WTC11 (cell line): Measurements from ENCODE around the gene GRK2. TPM values are rescaled to one million over a fixed set of nuclear protein-coding genes. Genes with fewer than 3 reads are reported as not detected.

ENCODE experiments used
- ATAC-seq: fragments of 200-7000 bp; cut with Tn5 transposase; 2 replicates; pipeline ENCODE4 v1.10.0; 2021; ENCODE audit warnings: mild to moderate bottlenecking, moderate library complexity
- CTCF ChIA-PET: fragments of 300-600 bp; sonication (Branson Sonifier 250); formaldehyde crosslinking; loops from one replicate; lab custom pipeline; 2021; ENCODE audit warnings: antibody characterized with exemption; lab: Charles Lee
- POLR2A ChIA-PET: fragments of 350-600 bp; sonication (Branson Sonifier 250); formaldehyde crosslinking; loops from one replicate; lab custom pipeline; 2021; ENCODE audit warnings: antibody characterized with exemption; lab: Charles Lee
- DNase-seq: peaks from one replicate; pipeline ENCODE4 v3.0.0; 2021; ENCODE audit warnings: low spot score
- H3K27ac Mint-ChIP-seq: 2 replicates; pipeline ENCODE4 v1.8.0; 2021; ENCODE audit warnings: mixed read lengths
- H3K27me3 Mint-ChIP-seq: 2 replicates; pipeline ENCODE4 v1.8.0; 2021; ENCODE audit warnings: low read depth, mild to moderate bottlenecking, moderate library complexity, mixed read lengths
- H3K36me3 Mint-ChIP-seq: 2 replicates; pipeline ENCODE4 v1.8.0; 2021; ENCODE audit warnings: mixed read lengths
- H3K4me1 Mint-ChIP-seq: 2 replicates; pipeline ENCODE4 v1.8.0; 2022; ENCODE audit warnings: mixed read lengths
- H3K4me3 Mint-ChIP-seq: 2 replicates; pipeline ENCODE4 v1.8.0; 2021; ENCODE audit warnings: mild to moderate bottlenecking, moderate library complexity, mixed read lengths
- H3K9me3 Mint-ChIP-seq: 2 replicates; pipeline ENCODE4 v1.8.0; 2021; ENCODE audit warnings: mixed read lengths
- ATF3 ChIP-seq: sonication (generic); formaldehyde crosslinking; conservative IDR thresholded peaks from 2 replicates; pipeline ENCODE4 v1.8.1; 2022; ENCODE audit warnings: mild to moderate bottlenecking, missing genetic modification reagents
- E2F1 ChIP-seq: sonication (generic); formaldehyde crosslinking; IDR thresholded peaks from 2 replicates; pipeline ENCODE4 v1.8.0; 2022; ENCODE audit warnings: mild to moderate bottlenecking, missing genetic modification reagents
- ELF4 ChIP-seq: sonication (generic); formaldehyde crosslinking; IDR thresholded peaks from 2 replicates; pipeline ENCODE4 v1.8.1; 2022; ENCODE audit warnings: low read depth, mild to moderate bottlenecking, moderate library complexity, missing genetic modification reagents
- FOXP1 ChIP-seq: sonication (generic); formaldehyde crosslinking; IDR thresholded peaks from 2 replicates; pipeline ENCODE4 v1.8.0; 2022; ENCODE audit warnings: missing genetic modification reagents, mild to moderate bottlenecking, moderate library complexity, borderline replicate concordance
- MAX ChIP-seq: sonication (generic); formaldehyde crosslinking; IDR thresholded peaks from 2 replicates; pipeline ENCODE4 v1.8.0; 2022; ENCODE audit warnings: mild to moderate bottlenecking, missing genetic modification reagents
- NFATC4 ChIP-seq: fragments of 250-450 bp; sonication (Bioruptor Pico); IDR thresholded peaks from 2 replicates; pipeline ENCODE4 v1.9.0; 2021; ENCODE audit warnings: mild to moderate bottlenecking
- NFE2L1 ChIP-seq: sonication (generic); formaldehyde crosslinking; IDR thresholded peaks from 2 replicates; pipeline ENCODE4 v1.8.1; 2023; ENCODE audit warnings: missing genetic modification reagents
- NFYB ChIP-seq: sonication (generic); formaldehyde crosslinking; conservative IDR thresholded peaks from 2 replicates; pipeline ENCODE4 v1.8.0; 2022; ENCODE audit warnings: low read depth, missing genetic modification reagents
- PRDM15 ChIP-seq: sonication (generic); formaldehyde crosslinking; IDR thresholded peaks from 2 replicates; pipeline ENCODE4 v1.8.0; 2022; ENCODE audit warnings: missing genetic modification reagents
- RELA ChIP-seq: sonication (generic); formaldehyde crosslinking; IDR thresholded peaks from 2 replicates; pipeline ENCODE4 v1.8.1; 2022; ENCODE audit warnings: missing genetic modification reagents, mild to moderate bottlenecking, borderline replicate concordance
- USF1 ChIP-seq: sonication (generic); formaldehyde crosslinking; IDR thresholded peaks from 2 replicates; pipeline ENCODE4 v1.8.0; 2022; ENCODE audit warnings: mild to moderate bottlenecking, missing genetic modification reagents
- ZNF263 ChIP-seq: sonication (generic); formaldehyde crosslinking; IDR thresholded peaks from 2 replicates; pipeline ENCODE4 v1.8.1; 2022; ENCODE audit warnings: low read depth, mild to moderate bottlenecking, moderate library complexity, missing genetic modification reagents
- ZNF281 ChIP-seq: sonication (generic); formaldehyde crosslinking; IDR thresholded peaks from 2 replicates; pipeline ENCODE4 v1.8.0; 2023; ENCODE audit warnings: mild to moderate bottlenecking, missing genetic modification reagents
- ZNF317 ChIP-seq: sonication (generic); formaldehyde crosslinking; IDR thresholded peaks from 2 replicates; pipeline ENCODE4 v1.8.1; 2023; ENCODE audit warnings: low read depth, mild to moderate bottlenecking, moderate library complexity, missing genetic modification reagents, borderline replicate concordance
- ZNF423 ChIP-seq: fragments of 250-450 bp; sonication (Bioruptor Pico); IDR thresholded peaks from 2 replicates; pipeline ENCODE4 v2.1.2; 2022; ENCODE audit warnings: mild to moderate bottlenecking, moderate library complexity
- ZNF425 ChIP-seq: fragments of 250-450 bp; sonication (Bioruptor Pico); conservative IDR thresholded peaks from 2 replicates; pipeline ENCODE4 v1.9.0; 2021; ENCODE audit warnings: mild to moderate bottlenecking
- total RNA-seq: library from RNA; stranded (reverse); gene quantifications from 3 replicates; pipeline ENCODE4 v1.2.3, GENCODE V29; 2021

GRK2 gene
- total RNA-seq, 1 experiment from 2014 or later: 68.1 TPM

GRCh38 chr11:67323526-67323925 is 57.3 kb downstream of the GRK2 start:
- H3K27ac Mint-ChIP-seq: no peak overlapping the region
- ChIA-PET POLR2A (no interaction called here), CTCF (interaction anchor here (0.8 to 2.8 kb wide), 7 partner anchors 21 to 241 kb away, joined by 3 to 18 read pairs (median 3); partner anchors contain the start of gene ANKRD13D)

GRCh38 chr11:67332081-67332691 is 65.9 kb downstream of the GRK2 start:
- Mint-ChIP-seq H3K27me3 (no peaks in the 10 kb centered on the region; the same call in 1 of the 2 replicates), H3K4me3 (no peak overlapping the region), H3K4me1 (no peaks in the 10 kb centered on the region), H3K27ac (no peak overlapping the region), H3K9me3 (peaks cover 1% of the 10 kb centered on the region; the same call in 1 of the 2 replicates), H3K36me3 (no peaks in the 10 kb centered on the region)
- DNase-seq (no peak), ATAC-seq (no peak)
- no peak for TF ChIP-seq NFE2L1 (CRISPR knock-in tag)
- TF ChIP-seq ZNF423 (CRISPR knock-in tag): no peak
- TF ChIP-seq PRDM15 (CRISPR knock-in tag): no peak
- no peak for TF ChIP-seq USF1 (CRISPR knock-in tag)
- no peak for TF ChIP-seq ZNF263 (CRISPR knock-in tag)
- CTCF ChIA-PET: interaction anchor here (1.0 to 1.6 kb wide), 6 partner anchors 15 to 93 kb away, joined by 3 to 7 read pairs (median 4); no protein-coding TSS in a partner anchor
- POLR2A ChIA-PET: no interaction called here

More at GRCh38 chr11:67323526-67323925, 57.3 kb downstream of the GRK2 start:
- ATAC-seq (no peak), DNase-seq (no peak)
- Mint-ChIP-seq H3K9me3 (no peaks in the 10 kb centered on the region), H3K4me1 (peaks cover 2% of the 10 kb centered on the region), H3K4me3 (no peak overlapping the region), H3K36me3 (no peaks in the 10 kb centered on the region), H3K27me3 (peaks cover 20% of the 10 kb centered on the region)
- TF ChIP-seq ZNF317 (CRISPR knock-in tag) (no peak), MAX (no peak), ZNF425 (CRISPR knock-in tag) (no peak), ELF4 (CRISPR knock-in tag) (no peak), NFYB (no peak), ZNF281 (CRISPR knock-in tag) (no peak), E2F1 (CRISPR knock-in tag) (no peak), RELA (no peak), NFATC4 (CRISPR knock-in tag) (no peak), FOXP1 (CRISPR knock-in tag) (no peak), ATF3 (no peak), ZNF263 (CRISPR knock-in tag) (no peak)
